SK-N-SH treated with all-trans-retinoic acid at 6 μM for 48 hours (cell line): ENCODE results near the gene FN1.

ENCODE experiments used
- BACH2 ChIP-seq: fragments of 250-450 bp; sonication (Bioruptor Pico); IDR thresholded peaks from 2 replicates; pipeline ENCODE4 v1.9.0; 2021; ENCODE audit warnings: mild to moderate bottlenecking, borderline replicate concordance
- CREB5 ChIP-seq: fragments of 250-450 bp; sonication (Bioruptor Pico); IDR thresholded peaks from 2 replicates; pipeline ENCODE4 v1.5.1; 2020; ENCODE audit warnings: low read depth, mild to moderate bottlenecking, moderate library complexity
- ESRRG ChIP-seq: fragments of 250-450 bp; sonication (Bioruptor Pico); IDR thresholded peaks from 2 replicates; pipeline ENCODE4 v1.6.1; 2021; ENCODE audit warnings: mild to moderate bottlenecking
- GLIS3 ChIP-seq: fragments of 250-450 bp; sonication (Bioruptor Pico); IDR thresholded peaks from 2 replicates; pipeline ENCODE4 v1.5.0; 2020; ENCODE audit warnings: mild to moderate bottlenecking, moderate library complexity
- PATZ1 ChIP-seq: fragments of 250-450 bp; sonication (Bioruptor Pico); IDR thresholded peaks from 2 replicates; pipeline ENCODE4 v1.8.0; 2020; ENCODE audit warnings: mild to moderate bottlenecking, moderate library complexity, borderline replicate concordance
- POU6F1 ChIP-seq: fragments of 250-450 bp; sonication (Bioruptor Pico); IDR thresholded peaks from 2 replicates; pipeline ENCODE4 v1.8.0; 2021; ENCODE audit warnings: low read depth, mild to moderate bottlenecking, moderate library complexity, borderline replicate concordance
- PPARA ChIP-seq: fragments of 250-450 bp; sonication (Bioruptor Pico); IDR thresholded peaks from 2 replicates; pipeline ENCODE4 v1.5.0; 2020; ENCODE audit warnings: mild to moderate bottlenecking, borderline replicate concordance
- RARB ChIP-seq: fragments of 250-450 bp; sonication (Bioruptor Pico); IDR thresholded peaks from 2 replicates; pipeline ENCODE4 v1.8.0; 2021; ENCODE audit warnings: mild to moderate bottlenecking, moderate library complexity
- SNAI2 ChIP-seq: fragments of 250-450 bp; sonication (Bioruptor Pico); IDR thresholded peaks from 2 replicates; pipeline ENCODE4 v1.5.0; 2020; ENCODE audit warnings: mild to moderate bottlenecking, moderate library complexity
- ZFP3 ChIP-seq: fragments of 250-450 bp; sonication (Bioruptor Pico); IDR thresholded peaks from 2 replicates; pipeline ENCODE4 v1.5.0; 2020; ENCODE audit warnings: mild to moderate bottlenecking, moderate library complexity
- ZFP30 ChIP-seq: fragments of 450-650 bp; formaldehyde crosslinking; IDR thresholded peaks from 2 replicates; pipeline ENCODE4 v1.5.0; 2022; ENCODE audit warnings: mild to moderate bottlenecking, moderate library complexity
- ZNF565 ChIP-seq: fragments of 450-650 bp; formaldehyde crosslinking; conservative IDR thresholded peaks from 2 replicates; pipeline ENCODE4 v1.5.0; 2020; ENCODE audit warnings: low read depth, mild to moderate bottlenecking, moderate library complexity
- ZNF8 ChIP-seq: fragments of 450-650 bp; formaldehyde crosslinking; IDR thresholded peaks from 2 replicates; pipeline ENCODE4 v1.5.0; 2020; ENCODE audit warnings: mild to moderate bottlenecking, moderate library complexity

GRCh38 chr2:215465256-215465655, 29.4 kb upstream of the FN1 start:
- no peak for TF ChIP-seq ZNF565
- TF ChIP-seq ZNF8 = no peak
- no peak for TF ChIP-seq RARB
- TF ChIP-seq PATZ1 (CRISPR knock-in tag) = no peak
- no peak for TF ChIP-seq ESRRG (CRISPR knock-in tag)
- no peak for TF ChIP-seq GLIS3
- no peak for TF ChIP-seq POU6F1
- no peak for TF ChIP-seq BACH2 (CRISPR knock-in tag)
- no peak for TF ChIP-seq CREB5
- TF ChIP-seq ZFP3 (CRISPR knock-in tag) = no peak
- TF ChIP-seq SNAI2 (CRISPR knock-in tag) = no peak
- no peak for TF ChIP-seq ZFP30
- TF ChIP-seq PPARA (CRISPR knock-in tag) = no peak
